ENCODE measurements around the gene MTCL3.

The MTCL3 gene

DNA sequence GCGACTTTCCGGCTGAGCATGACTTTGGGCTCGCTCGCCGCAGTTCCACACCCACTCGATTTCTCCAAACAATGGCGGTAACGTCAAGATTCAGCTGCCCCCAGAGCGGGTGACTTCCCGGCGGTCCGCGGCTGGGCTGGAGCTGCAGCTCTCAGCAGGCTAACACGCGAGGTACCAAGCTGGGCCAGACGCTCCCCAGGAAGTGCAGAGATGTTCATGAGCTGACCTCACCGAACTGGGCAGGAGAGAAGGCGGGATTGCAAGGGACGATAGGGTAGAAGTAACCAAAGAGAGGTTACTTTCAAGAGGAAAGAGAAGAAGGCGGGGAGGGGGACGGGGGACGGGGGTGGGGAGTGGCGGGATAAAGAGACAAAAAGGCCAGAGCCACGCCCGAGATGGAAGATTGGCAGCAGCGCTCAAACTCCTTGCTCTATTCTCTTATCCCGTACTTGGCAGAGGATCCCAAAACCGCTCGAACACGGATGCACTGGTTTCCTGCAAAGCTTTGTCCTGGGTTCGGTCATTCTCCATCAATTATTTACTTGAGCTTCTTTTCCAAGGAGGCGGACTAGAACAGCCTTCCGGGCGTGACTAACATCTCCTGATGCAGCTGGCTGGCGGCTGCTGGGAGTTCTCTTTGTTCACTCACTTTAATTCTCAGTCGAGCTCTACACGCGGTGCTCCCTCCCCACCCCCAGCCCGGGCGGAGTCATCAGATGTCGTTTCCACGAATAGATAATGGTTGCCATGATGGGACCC, at the start of gene MTCL3:
Gene MTCL3 (minus strand): TSS at position 626 of the 759 bp plus-strand sequence.
- peak; percentile 98 for DNase-seq

- no peak for DNase-seq
Observed at GRCh38 chr6:127567476-127567875, 48.3 kb upstream of the MTCL3 start.

DNA sequence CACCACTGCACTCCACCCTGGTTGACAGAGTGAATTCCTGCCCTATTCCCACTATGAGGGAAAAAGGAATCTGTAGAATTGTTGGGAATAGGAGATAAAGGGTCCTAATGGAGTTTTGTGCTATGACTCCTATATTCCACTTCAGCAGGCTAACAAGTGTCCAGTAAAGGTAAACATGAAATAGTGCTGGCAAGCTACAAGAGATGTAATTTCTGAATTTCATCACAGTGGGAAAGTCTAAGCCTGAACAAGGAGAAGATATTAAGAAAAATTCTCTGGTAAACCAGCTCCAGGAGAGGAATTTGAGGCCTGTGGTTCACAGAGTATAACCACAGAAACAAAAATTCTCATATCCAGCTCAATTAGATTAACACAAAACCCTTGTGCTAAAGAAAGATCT, 47.5 kb upstream of the MTCL3 start:
- DNase-seq, result no peak

GRCh38 chr6:127566119-127566518, 47.0 kb upstream of the MTCL3 start:
- DNase-seq, result peak; percentile 71

- DNase-seq, result peak; percentile 71
Observed at GRCh38 chr6:127564761-127565160, 45.6 kb upstream of the MTCL3 start.

DNA sequence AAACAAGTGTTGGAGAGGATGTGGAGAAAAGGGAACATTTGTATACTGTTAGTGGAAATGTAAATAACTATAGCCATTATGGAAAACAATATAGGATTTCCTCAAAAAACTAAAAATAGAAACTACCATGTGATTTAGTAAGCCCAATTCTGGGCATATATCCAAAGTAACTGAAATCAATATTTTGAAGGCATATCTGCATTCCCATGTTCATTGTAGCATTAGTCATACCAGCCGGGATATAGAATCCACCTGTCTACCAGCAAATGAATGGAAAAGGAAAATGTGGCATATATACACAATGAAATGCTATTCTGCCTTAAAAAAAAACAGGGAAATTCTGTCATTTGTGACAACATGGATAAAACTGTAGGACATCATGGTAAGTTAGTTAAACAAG, 42.5 kb upstream of the MTCL3 start:
- peak; percentile 31 for DNase-seq

- peak; percentile 87 for DNase-seq
Observed at GRCh38 chr6:127554435-127555006, 35.4 kb upstream of the MTCL3 start.

- no peak for DNase-seq
Observed at GRCh38 chr6:127550403-127550802, 31.3 kb upstream of the MTCL3 start.

DNA sequence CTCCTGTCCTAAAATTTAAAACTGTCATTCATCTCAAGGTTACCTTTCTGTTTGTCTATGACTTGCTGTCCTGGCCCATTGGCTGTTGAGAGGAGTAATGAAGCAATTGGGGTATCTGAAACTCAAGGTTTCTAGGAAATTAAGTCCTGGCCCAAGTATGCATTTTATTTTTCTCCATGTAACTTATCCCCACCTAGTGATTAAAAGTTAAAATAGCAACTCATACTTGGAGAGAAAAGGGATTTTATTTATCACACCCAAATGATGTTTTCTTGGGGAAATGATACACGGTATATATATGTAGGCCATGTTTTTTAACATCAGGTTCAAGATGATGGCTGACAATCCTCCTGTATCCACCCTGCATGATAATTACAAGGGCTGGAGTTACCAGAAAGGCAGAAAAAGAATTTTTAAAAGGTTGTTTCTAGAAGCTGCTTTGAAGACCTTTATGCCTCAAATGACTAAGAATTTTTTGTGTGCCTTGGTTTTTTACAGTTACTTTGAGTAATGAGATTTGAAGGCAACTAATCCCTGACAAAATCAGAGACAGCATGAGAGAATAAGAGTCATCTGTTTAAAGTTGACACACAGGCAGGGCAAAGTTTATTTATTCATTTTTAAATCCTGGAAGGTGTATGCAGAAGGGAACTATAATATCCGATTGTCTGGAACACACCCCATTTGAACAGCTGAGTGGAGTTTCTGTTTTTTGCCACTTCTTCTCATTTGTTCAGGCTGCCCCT, 28.9 kb upstream of the MTCL3 start:
- DNase-seq, result peak; percentile 10

DNA sequence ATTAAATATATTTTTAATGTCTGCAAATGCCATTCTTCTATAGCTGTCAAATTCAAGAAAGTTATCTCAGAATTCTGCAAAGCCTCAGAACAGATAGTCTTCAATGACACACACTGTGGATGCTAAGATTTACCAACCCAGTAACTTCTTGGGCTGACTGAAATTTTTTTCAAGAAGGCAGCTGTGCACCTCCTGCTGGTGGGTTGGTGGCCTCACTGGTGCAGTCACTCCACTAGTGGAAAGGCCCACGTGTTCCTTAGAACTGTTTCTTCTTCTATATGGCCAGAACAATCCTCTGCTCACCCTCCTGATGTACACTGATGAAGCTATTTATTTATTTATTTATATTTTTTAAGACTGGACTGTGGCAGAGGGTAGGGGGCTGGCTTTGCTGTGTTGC, 28.1 kb upstream of the MTCL3 start:
- DNase-seq, result peak; percentile 45

- DNase-seq, result peak; percentile 66
Observed at GRCh38 chr6:127539272-127539671, 20.1 kb upstream of the MTCL3 start.

DNA sequence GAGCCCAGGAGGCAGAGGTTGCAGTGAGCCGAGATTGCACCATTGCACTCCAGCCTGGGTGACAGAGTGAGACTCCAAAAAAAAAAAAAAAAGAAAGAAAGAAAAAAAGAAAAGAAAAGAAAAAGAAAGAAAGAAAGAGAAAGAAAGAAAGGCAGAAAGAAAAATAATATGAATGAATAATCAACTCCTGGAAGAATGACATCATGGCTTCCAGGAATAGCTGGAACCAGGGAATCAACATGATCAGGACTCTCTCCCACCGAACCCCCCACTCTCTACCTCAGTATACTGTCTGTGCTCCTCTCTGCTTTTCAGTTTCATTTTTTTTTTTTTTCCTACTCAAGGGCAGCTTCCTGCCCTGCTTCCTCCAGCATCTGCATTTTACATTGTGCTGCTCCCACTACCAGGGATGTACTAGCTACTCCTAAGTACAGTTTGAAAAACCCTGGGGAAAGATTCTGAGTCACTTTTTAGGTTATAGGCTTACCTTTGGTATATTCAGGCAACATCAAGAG, 19.7 kb upstream of the MTCL3 start:
- DNase-seq, result peak; percentile 34

- DNase-seq, result no peak
Observed at GRCh38 chr6:127533736-127534135, 14.6 kb upstream of the MTCL3 start.

GRCh38 chr6:127533011-127533410, 13.9 kb upstream of the MTCL3 start:
- DNase-seq, result no peak

GRCh38 chr6:127522714-127523113, 3.6 kb upstream of the MTCL3 start:
- no peak for DNase-seq

GRCh38 chr6:127520066-127520465, 931 bp upstream of the MTCL3 start:
- DNase-seq, result peak; percentile 33

- no peak for DNase-seq
Observed at GRCh38 chr6:127519469-127519785, 292 bp upstream of the MTCL3 start.

- DNase-seq, result peak; percentile 85
Observed at GRCh38 chr6:127518191-127518709, 885 bp downstream of the MTCL3 start.

- peak; percentile 58 for DNase-seq
Observed at GRCh38 chr6:127517693-127518092, 1.4 kb downstream of the MTCL3 start.

DNA sequence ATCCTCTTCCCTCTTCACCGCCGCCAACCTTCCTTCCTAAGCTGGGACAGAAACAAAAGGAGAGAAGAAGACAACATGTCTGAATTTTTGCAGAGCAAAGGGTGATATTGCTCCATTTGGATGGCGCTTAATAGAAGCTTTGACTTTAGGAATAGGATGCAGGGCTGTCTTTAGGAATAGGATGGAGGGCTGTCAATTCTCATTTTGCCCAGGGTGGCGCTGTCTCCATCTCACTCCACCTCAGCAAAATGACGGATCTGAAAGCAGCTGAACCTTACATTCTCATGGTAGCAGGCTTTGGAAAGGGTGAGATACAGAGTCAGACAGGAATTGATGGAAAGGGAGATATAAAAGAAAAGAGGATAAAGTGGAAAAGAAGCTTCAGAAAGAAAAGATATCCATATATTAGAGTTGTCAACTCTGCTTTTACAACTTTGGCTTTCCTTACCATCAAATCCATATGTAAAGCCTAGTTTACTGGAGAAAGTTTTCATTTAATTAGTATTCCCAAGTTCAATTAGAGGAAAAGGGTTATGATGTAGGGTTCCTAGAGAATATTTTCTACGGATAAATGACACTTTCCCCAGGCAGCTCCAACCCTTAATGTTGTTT, 2.4 kb downstream of the MTCL3 start:
- peak; percentile 90 for DNase-seq

DNA sequence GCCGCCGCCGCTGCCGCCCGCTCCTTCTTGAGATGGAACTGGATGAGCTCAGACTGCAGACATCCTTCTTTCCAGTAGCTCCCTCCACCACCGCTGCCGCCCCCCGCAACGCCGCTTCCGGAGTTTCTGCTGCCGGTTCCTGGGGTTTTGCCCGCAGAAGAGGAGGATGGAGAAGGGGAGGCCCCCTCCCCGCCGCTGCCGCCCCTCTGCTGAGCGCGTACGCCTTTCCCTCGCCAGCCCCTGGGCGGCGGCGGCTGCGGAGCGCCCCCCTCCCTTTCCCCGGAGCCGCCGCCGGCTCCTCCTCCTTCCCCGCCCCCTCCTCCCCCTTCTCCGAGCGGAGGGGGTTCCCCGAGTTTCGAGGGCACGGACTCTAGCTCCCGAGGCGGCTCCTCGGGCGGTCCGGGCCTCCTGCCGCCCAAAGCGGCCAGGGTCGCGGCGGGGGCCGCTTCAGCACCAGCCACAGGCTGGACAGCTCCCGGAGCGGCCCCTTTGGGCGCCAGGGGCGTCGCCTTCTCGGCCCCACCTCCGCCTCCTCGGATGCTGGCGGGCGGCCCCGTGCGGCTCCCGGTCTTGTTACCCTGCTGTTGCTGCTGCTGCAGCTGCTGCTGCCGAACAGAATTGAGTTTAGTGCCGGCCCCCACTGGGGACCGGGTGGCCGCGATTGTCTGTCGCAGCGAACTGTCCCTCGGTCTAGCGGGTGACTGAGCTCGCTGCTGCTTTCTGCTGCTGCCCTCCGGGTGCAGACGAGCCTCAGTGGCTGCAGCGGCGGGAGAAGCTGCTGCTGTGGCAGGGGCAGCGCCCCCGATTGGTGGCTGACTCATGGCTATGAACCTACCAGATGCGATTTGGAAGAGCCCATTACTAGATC, 3.1 kb downstream of the MTCL3 start:
- DNase-seq, result peak; percentile 91

- DNase-seq, result peak; percentile 88
Observed at GRCh38 chr6:127515234-127515793, 3.8 kb downstream of the MTCL3 start.
